WI38 (cell line): Measurements from ENCODE around the gene MYZAP.

Experiments used
- H3K4me3 ChIP-seq: 2 replicates; pipeline ENCODE4 v1.5.1; 2011; ENCODE audit warnings: low read depth, mild to moderate bottlenecking, control low read depth, low read length
- CTCF ChIP-seq: IDR thresholded peaks from 2 replicates; pipeline ENCODE4 v1.5.1; 2012; ENCODE audit warnings: low read depth, mild to moderate bottlenecking, control low read depth, low read length

Gene MYZAP

DNA sequence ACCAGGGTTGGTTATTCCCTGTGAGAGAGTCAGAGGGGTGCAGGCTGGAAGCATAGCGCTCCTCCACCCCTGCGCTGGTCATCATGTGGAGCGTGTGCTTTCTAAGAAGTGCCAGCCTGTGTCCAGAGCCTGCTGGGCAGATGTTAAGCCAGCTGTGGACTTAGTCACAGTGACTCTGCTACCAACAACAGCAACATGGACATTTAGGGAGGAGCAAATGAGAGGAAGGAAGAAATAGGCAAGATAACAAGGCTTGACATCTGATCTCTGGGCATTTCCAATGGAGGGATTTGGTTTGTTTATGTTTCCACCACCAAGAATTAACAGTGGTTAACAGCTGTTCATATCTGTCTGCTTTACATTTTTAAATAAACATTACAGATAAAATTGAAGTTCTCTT, 36.4 kb upstream of the MYZAP start:
- no peak overlapping the region for H3K4me3 ChIP-seq
- no peak for TF ChIP-seq CTCF

- TF ChIP-seq CTCF = no peak
- no peak overlapping the region for H3K4me3 ChIP-seq
Observed at GRCh38 chr15:57556040-57556439, 35.7 kb upstream of the MYZAP start.

GRCh38 chr15:57557267-57557666, 34.4 kb upstream of the MYZAP start:
- no peak overlapping the region for H3K4me3 ChIP-seq
- TF ChIP-seq CTCF = no peak

DNA sequence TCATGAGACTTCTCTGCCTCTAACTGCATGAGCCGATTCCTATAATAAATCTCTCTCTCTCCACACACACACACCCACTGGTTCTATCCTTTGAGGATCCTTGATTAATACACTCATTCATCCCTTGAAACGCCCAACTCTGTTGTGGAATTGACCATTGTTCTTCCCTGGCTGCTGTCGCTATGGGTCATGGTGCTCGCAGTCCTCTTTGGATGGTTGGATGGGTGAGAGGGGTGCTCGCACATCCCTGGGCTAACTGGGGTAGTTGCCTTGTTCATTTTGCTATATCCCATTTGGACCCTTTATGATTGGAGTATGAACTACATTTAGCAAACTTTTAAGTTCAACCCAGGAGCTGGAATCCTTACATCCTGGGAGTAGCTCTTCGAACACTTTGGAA, 33.9 kb upstream of the MYZAP start:
- H3K4me3 ChIP-seq = no peak overlapping the region
- TF ChIP-seq CTCF = no peak

DNA sequence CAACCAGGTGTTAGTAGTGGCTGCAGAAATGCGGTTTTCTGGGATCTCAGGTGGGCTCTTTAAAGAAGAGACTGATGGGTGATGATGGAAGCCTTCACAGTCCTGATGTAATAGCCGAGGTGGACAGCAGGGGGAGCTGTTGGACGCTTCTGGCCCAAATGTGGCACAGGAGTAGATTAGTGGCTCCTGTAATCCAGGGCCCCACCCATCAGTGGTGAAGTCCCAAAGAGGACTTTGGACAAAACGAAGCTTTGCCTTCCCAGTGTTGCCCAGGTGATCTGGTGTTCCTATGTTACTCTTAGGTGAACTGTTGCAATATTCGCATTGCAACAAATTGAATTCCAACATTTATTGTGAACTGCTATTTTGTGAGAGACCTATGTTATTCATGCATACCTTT, 31.8 kb upstream of the MYZAP start:
- TF ChIP-seq CTCF = peak; percentile 96
- H3K4me3 ChIP-seq = no peak overlapping the region

- peak; percentile 87 for TF ChIP-seq CTCF
- no peak overlapping the region for H3K4me3 ChIP-seq
Observed at GRCh38 chr15:57561041-57561711, 30.5 kb upstream of the MYZAP start.

DNA sequence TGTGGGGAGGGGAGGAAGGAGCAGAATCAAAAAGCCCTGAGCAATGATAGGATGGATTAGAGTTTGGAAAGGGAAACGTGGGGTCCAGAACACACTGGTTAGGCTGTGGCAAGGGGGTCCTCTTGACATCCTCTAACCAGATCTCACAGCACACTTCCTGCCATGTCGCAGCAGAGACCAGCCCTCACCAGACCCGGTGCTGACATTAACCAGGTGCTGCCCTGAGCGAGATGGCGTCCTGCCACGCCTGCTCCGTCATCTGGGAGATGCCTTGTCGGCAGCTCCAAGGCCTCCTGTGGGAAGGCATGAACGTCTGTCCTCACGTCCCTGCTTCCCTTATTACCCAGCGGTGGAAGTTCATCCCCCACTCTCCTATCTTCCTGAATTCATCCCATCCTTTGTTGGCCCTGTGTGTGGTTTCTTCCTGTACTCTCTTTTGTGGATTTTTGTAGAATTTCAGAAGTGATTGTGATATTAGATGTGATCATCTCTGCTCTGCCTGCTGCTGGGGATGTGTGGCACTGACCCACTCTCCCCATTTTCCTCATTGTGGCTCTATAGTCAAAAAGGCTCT, 29.4 kb upstream of the MYZAP start:
- no peak for TF ChIP-seq CTCF
- H3K4me3 ChIP-seq = no peak overlapping the region
